NB4 (cell line): ENCODE measurements around the gene FXYD5.

Experiments
- MYC ChIP-seq: IDR thresholded peaks from 2 replicates; pipeline ENCODE4 v1.6.1; 2011; ENCODE audit warnings: low read depth, low read length
- POLR2A ChIP-seq: IDR thresholded peaks from 2 replicates; pipeline ENCODE4 v1.6.1; 2011; ENCODE audit warnings: mild to moderate bottlenecking; ENCODE audit not compliant: insufficient read length; ENCODE audit errors: extremely low read depth
- TF ChIP-seq, protein P1 (sequence below): IDR thresholded peaks from one replicate; pipeline ENCODE4 v1.5.1; 2012; ENCODE audit warnings: low read depth, low read length
- TF ChIP-seq, protein P2 (sequence below): IDR thresholded peaks from 2 replicates; pipeline ENCODE4 v1.6.1; 2011; ENCODE audit warnings: low read depth, low read length

DNA sequence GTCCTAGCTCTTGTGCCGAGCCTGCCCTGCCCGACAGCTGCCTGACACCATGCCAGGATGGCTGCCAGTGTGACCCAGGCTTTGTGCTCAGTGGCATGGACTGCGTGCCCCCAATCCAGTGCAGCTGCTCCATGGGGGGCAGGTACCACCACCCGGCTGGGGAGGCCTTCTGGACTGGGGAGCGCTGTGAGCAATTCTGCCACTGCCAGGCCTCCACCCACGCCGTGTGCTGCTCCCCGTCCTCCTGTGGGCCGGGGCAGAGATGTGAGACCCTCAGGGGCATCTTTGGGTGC is 48.3 kb upstream of the FXYD5 start:
- TF ChIP-seq, protein P1, sequence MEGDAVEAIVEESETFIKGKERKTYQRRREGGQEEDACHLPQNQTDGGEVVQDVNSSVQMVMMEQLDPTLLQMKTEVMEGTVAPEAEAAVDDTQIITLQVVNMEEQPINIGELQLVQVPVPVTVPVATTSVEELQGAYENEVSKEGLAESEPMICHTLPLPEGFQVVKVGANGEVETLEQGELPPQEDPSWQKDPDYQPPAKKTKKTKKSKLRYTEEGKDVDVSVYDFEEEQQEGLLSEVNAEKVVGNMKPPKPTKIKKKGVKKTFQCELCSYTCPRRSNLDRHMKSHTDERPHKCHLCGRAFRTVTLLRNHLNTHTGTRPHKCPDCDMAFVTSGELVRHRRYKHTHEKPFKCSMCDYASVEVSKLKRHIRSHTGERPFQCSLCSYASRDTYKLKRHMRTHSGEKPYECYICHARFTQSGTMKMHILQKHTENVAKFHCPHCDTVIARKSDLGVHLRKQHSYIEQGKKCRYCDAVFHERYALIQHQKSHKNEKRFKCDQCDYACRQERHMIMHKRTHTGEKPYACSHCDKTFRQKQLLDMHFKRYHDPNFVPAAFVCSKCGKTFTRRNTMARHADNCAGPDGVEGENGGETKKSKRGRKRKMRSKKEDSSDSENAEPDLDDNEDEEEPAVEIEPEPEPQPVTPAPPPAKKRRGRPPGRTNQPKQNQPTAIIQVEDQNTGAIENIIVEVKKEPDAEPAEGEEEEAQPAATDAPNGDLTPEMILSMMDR, result no peak
- TF ChIP-seq POLR2A (no peak), MYC (no peak)
- TF ChIP-seq, protein P2, sequence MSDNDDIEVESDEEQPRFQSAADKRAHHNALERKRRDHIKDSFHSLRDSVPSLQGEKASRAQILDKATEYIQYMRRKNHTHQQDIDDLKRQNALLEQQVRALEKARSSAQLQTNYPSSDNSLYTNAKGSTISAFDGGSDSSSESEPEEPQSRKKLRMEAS, result no peak
